HL-60 (cell line): ENCODE results near the gene LZTR1.

Source experiments
- DNase-seq, 2 experiments: peaks; one replicate each; pipeline ENCODE4 v3.0.0-alpha.2; 2010 to 2020; ENCODE audit warnings: low read depth in 1 of 2, low spot score in 1 of 2
- H3K27ac ChIP-seq: fragments of 250-450 bp; sonication (Bioruptor Pico); replicated peaks from 2 replicates; pipeline ENCODE4 v1.5.1; 2020; ENCODE audit warnings: mild to moderate bottlenecking, moderate library complexity
- H3K27me3 ChIP-seq: fragments of 250-450 bp; sonication (Bioruptor Pico); 2 replicates; pipeline ENCODE4 v1.5.1; 2021; ENCODE audit warnings: mild to moderate bottlenecking, moderate library complexity; ENCODE audit not compliant: insufficient read depth, poor library complexity, severe bottlenecking
- H3K4me3 ChIP-seq: replicated peaks from 2 replicates; pipeline ENCODE4 v1.5.1; 2011; ENCODE audit warnings: mild to moderate bottlenecking, control low read depth, low read length; ENCODE audit not compliant: insufficient read depth
- CTCF ChIP-seq: IDR thresholded peaks from one replicate; pipeline ENCODE4 v1.5.1; 2011; ENCODE audit warnings: low read length, control low read depth, inconsistent platforms; ENCODE audit not compliant: insufficient read depth
- GABPA ChIP-seq: IDR thresholded peaks from 2 replicates; pipeline ENCODE4 v1.6.1; 2012; ENCODE audit warnings: low read depth
- POLR2AphosphoS5 ChIP-seq: IDR thresholded peaks from 2 replicates; pipeline ENCODE4 v1.6.1; 2012; ENCODE audit warnings: low read depth
- SPI1 ChIP-seq: IDR thresholded peaks from 2 replicates; pipeline ENCODE4 v1.6.1; 2012; ENCODE audit warnings: low read depth, mild to moderate bottlenecking, borderline replicate concordance
- TF ChIP-seq, protein P1 (sequence below): IDR thresholded peaks from 2 replicates; pipeline ENCODE4 v1.6.1; 2012; ENCODE audit warnings: low read depth; ENCODE audit not compliant: insufficient replicate concordance

Gene LZTR1

DNA sequence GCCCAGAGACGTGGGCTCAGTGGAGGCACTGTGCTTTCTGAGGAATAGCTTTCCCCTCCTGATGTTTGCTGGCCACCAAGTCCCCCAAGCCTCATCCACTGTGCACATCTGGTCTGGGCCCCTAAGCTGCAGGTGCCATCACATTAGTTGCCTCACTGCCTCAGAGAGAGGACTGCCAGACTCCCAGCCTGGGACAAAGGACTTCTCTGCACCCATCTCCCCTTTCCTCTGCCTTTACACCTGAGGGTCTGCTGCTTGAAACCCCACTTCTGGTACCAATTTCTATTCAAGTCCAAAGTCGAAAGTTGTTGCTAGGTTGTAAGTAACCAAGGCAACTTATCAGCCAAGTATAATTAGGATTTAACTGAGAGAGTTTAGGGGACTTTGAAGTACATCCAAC is 3.7 kb upstream of the LZTR1 start:
- H3K4me3 ChIP-seq: no peak overlapping the region
- no peak for DNase-seq
- TF ChIP-seq, protein P1, sequence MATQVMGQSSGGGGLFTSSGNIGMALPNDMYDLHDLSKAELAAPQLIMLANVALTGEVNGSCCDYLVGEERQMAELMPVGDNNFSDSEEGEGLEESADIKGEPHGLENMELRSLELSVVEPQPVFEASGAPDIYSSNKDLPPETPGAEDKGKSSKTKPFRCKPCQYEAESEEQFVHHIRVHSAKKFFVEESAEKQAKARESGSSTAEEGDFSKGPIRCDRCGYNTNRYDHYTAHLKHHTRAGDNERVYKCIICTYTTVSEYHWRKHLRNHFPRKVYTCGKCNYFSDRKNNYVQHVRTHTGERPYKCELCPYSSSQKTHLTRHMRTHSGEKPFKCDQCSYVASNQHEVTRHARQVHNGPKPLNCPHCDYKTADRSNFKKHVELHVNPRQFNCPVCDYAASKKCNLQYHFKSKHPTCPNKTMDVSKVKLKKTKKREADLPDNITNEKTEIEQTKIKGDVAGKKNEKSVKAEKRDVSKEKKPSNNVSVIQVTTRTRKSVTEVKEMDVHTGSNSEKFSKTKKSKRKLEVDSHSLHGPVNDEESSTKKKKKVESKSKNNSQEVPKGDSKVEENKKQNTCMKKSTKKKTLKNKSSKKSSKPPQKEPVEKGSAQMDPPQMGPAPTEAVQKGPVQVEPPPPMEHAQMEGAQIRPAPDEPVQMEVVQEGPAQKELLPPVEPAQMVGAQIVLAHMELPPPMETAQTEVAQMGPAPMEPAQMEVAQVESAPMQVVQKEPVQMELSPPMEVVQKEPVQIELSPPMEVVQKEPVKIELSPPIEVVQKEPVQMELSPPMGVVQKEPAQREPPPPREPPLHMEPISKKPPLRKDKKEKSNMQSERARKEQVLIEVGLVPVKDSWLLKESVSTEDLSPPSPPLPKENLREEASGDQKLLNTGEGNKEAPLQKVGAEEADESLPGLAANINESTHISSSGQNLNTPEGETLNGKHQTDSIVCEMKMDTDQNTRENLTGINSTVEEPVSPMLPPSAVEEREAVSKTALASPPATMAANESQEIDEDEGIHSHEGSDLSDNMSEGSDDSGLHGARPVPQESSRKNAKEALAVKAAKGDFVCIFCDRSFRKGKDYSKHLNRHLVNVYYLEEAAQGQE: no peak
- TF ChIP-seq CTCF: no peak
- no peaks in the 10 kb centered on the region for H3K27me3 ChIP-seq
- no peak overlapping the region for H3K27ac ChIP-seq

GRCh38 chr22:20979243-20979809 is 2.8 kb upstream of the LZTR1 start:
- Histone ChIP-seq H3K27me3 (no peaks in the 10 kb centered on the region), H3K27ac (no peak overlapping the region), H3K4me3 (no peak overlapping the region)
- no peak for TF ChIP-seq SPI1
- no peak for DNase-seq

- Histone ChIP-seq H3K4me3 (no peak overlapping the region), H3K27me3 (no peaks in the 10 kb centered on the region), H3K27ac (no peak overlapping the region)
- DNase-seq: no peak
- no peak for TF ChIP-seq GABPA
- no peak for TF ChIP-seq POLR2AphosphoS5
- no peak for TF ChIP-seq SPI1
- no peak for TF ChIP-seq CTCF
- TF ChIP-seq, protein P1: no peak
These were observed 2.1 kb upstream of the LZTR1 start for GRCh38 chr22:20979940-20980453.

DNA sequence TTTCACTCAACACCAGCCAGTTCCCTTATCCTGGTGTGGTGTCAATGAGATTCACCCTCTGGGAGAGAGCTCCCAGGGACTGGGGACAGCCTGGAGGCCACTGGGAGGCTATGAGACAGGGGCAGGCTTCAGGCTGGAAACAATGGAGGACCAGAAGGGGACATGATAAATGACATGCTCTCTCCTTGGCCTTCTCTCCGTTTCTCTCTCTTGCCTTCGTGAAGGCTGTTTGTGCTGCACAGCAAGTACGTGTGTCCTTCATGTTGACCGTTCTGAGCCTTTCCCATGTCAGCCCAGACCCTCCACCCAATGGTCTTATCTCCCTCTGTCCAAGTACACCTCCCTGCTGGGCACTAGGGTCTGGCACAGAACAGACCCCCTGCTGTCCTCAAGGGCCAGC is 1.6 kb upstream of the LZTR1 start:
- no peak for TF ChIP-seq POLR2AphosphoS5
- TF ChIP-seq GABPA: no peak
- TF ChIP-seq, protein P1: no peak
- no peak for TF ChIP-seq SPI1
- no peak for TF ChIP-seq CTCF
- Histone ChIP-seq H3K27ac (no peak overlapping the region), H3K27me3 (no peaks in the 10 kb centered on the region), H3K4me3 (no peak overlapping the region)
- DNase-seq: no peak
